Measurements from ENCODE around the gene CALCR.
"Not testable (repeated sequence)": the region's sequence is repeated elsewhere in the genome, so short reads cannot be mapped to it uniquely, and the experiment has no call there.

Gene CALCR

DNA sequence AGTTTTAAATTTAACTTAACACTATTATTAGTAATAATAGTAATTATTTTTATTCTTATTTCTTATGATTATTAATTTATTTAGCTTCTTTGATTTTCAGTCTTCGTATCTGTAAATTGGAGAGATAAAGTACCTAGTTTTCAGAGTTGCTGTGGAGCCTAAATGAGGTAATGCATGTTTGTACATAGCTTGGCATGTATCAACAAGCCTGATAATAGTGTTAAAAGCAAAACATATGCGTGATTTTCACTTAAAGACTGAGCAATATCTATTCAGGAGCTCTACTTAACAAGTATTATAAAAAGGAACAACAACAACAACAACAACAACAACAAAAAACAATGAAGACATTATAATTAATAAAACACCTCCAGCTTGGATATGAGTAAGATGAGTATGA, 12.4 kb downstream of the CALCR start:
- DNase-seq (ENCODE audit: low spot score): no peak

DNA sequence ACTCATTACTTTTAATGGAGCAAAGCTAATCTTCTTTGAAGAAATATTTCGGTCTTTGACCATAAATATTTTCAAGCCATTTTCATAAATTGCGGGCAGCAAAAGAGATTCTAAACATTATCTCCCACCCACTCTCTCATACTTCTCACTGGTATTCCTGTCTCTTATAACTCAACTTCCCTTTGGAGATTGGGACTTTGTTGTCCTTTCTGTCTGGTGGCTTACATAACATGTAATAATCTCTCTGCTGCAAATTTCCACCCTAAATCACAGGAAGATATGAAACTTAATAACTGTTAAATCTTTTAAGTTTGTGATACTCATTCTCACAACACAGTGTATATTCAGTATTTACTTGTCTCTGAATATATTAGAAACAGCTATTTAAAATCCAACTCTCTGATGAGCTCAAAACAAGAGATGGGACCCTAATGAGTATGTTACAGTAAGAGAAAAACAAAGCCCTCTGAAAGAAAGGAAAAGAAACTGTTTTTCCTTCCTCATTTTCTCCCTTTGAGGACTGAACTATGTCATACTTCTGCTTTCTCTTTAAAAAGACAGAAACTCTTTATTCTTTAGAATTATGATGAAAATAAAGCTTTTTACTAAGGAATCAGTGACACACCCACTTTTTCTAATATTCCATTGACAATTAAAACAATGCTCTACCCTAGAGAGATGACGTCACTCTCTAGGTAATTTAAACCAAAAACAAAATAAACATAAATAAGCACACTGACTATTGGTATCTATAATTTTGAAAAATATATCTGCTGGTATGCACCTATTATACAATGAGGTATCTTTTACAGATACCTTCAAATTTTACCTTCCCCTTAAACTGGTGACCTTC, 14.7 kb downstream of the CALCR start:
- DNase-seq (ENCODE audit: low spot score): no peak

DNA sequence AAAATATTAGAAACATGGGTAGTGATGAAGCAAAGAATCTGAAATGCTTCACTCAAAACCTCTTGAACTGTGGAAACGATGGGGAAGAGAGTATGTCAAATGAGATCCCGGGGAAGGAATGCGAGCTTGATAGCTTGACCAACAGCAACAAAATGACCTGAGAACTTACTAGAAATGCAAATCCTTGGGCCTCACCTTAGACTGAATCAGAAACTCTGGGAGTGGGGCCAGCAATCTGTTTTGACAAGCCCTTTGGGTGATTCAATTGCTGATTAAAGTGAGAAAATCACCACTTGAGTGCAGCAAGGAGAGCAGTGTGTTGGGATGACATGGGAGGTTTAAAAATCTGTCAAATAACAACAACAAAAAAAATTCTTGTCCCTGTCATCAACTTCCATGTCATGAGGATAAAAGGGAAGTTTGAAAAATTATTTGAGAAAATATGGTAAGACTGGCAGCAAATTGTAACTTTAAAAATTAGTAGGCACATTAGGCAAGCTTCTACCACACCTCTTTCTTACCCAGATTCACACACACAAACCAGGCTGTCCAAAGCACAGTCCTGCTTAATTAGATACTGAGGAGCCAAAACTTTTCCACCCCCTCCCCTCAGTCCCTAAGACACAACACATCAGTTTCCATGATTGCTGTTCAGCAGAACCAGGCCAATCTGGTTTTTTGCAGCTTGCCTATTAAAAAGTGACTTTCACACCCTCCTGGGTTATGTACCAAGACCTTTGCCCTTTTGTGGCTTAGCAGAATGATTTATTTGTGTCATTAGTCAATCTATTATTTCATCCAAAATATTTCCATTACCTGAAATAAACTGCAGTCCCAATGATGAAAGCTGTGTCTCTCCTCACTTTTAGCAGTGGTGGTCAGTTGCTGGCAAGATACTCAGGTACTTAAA, 15.6 kb downstream of the CALCR start:
- no peak for DNase-seq (ENCODE audit: low spot score)

DNA sequence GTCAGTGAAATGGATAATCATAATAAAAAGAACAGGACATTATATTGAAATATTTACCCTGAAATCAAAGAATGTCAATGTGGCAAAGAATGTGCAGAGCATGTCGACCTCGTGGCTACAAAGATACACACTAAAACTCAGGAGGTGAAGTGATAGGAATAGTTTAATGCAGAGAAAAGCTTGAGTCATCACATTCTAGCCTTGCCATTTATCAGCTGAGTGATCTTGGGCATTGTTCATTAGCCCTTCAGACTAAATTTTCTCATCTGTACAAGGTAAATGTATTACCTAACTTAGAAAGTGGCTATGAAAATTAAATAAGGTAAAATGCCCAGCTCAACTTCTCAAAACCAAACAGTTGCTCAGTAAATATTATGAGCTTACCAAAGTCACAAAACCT, 22.6 kb downstream of the CALCR start:
- no peak for DNase-seq (ENCODE audit: low spot score)

DNA sequence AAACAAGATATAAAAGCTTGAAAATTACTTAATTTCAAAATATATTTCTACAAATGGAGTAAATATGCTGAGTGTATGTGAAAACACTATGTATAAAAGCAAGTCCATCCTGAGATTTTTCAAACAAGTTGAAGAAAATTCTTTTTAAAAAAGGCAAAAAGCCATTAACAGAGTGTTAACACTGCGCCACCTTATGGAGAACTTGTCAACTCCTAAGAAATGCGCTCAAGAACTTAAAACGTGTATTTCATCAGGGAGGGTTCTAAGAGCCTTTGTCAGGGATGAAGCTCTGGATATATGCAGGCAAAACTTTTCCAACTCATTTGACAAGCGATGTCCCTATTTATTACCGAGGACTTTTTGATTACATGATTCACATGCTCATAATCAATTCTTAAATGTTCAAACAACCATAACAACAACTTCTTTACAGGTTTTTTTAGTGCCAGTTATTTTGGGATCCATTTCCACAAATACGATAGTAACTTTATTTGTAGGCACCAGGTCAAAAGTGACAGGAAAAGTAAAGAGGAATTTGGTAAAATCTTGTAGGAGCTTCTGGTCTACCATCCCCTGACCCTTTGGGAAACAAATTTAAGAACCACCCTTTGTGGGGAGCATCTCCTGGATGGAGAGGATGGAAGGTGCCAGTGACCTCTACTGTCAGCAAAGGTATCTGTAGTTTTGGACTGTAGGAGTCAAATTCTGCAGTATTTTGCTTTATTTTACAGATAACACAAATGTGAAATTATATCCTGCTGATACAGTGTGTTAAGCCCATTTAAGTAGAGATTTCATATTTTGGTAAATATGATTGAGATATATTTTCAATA, 23.2 kb downstream of the CALCR start:
- DNase-seq (ENCODE audit: low spot score): no peak

DNA sequence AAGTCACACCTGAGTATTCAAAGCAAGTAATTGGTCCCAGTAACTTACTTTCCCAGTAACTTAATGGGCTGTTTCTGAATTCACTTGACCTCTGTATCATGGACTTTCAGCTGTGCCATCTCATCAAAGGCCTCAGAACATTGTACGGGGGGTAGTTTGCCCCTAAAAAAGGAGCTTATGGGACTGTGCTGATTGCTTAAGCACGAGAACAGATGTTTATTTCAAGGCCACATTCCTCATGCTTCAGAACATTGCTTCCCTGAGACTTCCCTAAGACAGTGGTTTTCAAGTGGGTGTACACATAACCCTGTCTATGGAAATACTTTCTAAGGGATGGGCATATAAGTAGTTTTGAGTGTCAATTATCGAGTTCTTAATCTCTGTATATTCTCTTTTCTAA, 26.8 kb downstream of the CALCR start:
- DNase-seq (ENCODE audit: low spot score): no peak

DNA sequence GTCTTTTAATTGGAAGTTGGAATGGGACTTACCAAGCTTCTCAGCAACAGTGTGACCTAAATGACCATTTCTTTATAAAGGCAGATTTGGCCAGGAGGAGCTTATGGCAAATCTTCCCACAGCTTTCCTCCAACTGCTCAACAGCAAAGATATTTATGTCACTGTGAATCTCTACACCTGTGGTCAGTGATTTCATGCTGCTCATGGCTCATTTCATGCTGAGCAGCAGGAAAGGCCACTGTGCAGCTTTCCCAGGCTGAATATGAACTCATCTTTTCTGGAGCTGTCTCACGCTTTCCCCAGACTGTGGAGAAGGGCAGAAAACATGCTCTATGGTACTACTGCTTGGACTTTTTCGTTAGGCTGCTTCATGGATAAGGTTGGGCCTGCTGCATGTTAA, 29.8 kb downstream of the CALCR start:
- no peak for DNase-seq (ENCODE audit: low spot score)

DNA sequence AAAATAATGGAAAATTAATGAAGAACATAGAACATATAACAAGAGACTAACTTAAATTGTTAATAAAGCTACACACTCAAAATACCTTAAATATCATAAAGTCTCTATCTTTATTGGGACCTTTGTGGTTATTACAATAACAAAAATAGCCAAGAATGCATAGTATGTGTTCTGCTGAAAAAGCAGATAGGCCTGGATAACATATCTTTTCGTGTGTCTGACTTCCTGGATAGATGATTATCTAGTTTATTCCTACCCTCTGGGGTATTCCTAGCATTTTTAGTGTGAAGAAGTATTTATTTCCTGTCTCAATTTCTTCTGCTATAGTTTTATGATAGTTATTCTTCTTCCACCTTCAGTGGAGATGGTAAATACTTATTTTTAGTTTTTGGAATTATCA, 36.5 kb downstream of the CALCR start:
- DNase-seq (ENCODE audit: low spot score): no peak

DNA sequence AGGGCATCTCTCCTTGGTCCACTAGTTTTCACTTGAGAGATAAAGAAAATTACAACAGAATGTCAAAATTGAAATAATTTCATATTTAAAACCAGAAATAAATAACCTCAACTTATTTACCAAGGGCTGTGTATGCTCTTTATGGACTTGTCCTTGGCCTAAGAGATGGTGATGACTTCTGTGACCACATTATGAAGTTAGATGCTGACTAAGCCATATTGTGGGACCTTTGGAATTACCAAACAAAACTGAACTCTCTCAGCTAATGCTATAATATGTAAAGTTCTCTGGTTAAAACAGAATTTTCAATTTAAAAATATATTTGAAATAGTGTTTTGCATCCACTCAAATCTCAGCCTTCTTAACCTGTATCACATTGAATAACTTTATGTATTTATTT, 38.9 kb downstream of the CALCR start:
- no peak for DNase-seq (ENCODE audit: low spot score)

DNA sequence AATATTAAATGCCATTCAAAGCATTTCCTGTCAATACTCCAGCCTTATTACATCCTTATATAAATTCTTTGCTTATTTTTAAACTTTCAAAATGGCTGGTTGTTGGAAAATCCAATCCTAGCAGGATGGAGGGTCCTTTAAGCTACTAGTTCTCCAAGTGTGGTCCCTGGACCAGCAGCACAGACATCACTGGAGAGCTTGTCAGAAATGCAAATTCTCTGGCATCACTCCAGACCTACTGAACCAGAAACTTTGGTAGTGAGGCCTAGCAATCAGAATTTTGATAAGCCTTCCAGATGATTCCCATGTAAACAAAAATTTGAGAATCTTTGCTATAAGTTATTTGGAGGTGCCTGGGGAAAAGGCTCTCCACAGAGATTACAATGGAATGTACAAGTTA, 43.8 kb downstream of the CALCR start:
- no peak for DNase-seq (ENCODE audit: low spot score)

DNA sequence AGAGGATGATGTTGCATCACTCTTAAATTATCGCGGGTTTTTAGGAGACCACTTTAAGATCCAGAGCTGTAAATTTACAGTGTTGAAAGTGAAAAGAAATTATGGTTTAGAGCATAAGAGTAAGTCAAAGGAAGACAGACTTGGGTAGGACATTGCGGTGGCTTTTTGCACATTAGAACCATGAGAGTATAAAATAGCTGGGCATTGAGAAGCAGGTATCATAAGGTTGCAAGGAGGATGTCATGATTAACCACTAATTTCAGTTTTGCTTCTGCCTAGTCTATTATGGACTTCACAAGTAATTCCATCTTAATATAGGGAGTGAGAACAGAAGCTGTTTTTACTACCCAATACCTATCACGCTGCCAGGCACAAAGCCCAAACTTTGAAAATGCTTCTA, 57.7 kb downstream of the CALCR start:
- no peak for DNase-seq (ENCODE audit: low spot score)

DNA sequence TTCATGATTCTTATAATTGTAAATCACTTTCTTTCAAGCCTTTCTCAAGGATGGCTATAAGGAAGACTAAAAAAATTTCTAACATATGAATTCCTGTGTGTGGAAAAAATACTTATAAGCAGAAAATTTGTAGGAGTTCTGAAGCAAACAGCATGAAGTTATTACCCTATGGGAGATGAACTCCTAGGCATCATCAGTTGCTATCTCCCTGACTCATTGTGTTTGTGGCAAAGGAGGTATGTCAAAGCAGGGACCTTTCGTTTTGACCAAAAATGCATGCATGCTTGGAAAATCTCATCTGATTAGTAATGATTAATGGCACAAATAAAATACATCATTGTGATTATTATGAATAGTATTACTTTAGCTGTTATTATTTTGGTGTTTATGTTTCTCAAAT, 59.4 kb downstream of the CALCR start:
- no peak for DNase-seq (ENCODE audit: low spot score)

DNA sequence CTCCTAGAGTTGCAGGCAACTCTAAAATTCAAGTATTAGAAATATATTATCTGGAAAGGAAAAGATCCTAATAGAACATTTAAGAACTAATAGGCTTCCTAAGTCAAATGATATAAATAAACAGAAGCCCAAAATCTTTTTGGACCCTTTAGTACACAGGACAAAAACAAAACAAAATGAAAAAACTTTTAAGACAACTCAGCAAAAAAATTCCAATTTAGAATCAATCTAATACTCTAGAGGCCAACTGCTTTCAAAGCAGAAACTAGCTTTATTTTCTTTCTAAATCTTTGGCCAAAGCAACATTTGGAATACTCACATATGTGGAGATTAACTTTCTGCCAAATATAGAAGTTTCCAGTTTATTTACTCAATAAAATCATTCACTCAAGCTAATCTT, 65.2 kb downstream of the CALCR start:
- no peak for DNase-seq (ENCODE audit: low spot score)

DNA sequence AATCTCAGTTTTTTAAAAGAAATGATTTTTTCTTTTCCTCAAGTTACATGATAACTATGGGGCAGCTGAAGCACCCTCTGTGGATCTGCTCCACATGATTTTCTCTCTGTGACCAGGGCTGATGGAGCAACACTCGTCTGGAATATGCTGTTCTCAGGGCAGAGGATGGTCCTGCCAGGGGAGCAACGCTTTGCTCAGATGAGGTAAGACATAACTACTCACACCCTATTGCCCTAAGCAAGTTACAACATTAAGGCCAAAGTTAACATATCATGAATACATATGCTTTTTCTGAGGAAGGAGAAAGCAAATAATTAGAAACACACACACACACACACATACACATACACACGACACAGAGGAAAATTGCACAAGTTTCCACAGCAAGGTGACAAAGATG, 71.4 kb downstream of the CALCR start:
- DNase-seq (ENCODE audit: low spot score): no peak

DNA sequence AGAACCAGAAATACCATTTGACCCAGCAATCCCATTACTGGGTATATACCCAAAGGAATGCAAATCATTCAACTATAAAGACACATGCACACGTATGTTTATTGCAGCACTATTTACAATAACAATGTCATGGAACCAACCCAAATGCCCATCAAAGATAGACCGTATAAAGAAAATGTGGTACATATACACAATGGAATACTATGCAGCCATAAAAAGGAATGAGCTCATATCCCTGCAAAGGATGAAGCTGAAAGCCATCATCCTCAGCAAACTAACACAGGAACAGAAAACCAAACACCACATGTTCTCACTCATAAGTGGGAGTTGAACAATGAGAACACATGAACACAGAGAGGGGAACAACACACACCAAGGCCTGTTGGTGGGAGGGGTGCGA, 82.7 kb downstream of the CALCR start:
- DNase-seq (ENCODE audit: low spot score): not testable (repeated sequence)

DNA sequence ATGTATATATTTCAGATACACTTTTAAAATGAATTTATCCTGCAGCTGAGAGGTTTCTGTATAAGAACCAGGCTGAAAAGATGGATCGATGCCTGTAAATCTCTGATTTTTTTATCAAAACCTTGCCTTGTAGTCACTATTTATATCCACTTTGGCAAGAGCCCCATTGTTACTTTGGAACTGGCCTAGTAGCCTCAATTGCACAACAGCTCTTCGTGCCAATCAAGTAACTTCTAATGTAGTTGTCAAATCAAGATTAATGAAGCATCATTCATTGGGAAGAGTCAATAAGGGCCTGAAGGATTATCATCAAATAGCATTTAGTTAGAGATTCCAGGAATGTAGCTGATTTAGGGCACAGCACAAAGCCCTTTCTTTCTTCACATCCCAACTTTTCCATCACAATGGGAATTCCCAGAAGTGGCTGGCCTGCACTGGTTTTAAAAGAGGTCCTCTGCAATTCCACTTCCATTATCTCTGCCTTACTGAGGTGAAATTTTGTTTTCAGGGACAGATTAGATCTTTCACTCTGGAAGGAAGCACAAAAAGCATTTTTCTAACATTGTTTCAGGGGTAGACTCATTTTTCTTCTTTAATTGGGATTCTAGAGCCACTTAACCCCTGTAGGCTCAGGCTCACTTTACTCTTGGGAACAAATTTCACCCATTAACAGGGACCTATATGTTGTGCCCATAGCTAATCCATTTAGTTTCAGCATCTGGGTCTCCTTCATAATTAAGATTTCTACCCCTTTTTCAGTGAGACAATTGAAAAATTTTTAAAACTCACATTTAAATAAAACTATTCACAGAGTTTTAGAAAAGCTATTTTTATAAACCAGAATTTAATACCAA, 97.8 kb downstream of the CALCR start:
- no peak for DNase-seq (ENCODE audit: low spot score)

DNA sequence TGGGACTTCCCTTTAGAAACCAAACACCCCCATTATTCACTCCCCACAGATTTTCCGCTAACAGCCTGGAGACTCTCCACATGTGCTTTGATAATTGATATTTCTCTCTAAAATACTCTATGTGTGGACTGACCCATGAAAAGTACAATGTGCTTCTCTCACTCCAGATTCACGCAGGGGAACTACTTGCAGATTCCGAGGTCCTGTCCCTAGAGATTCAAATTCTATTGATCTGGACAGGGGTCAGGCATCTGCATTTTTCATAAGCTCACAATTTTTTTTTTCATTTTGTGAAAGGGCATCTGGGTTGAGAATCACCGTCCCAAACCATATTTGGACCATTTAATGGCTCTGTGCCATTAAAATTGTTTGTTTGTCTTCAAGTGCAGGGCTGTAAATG, 98.7 kb downstream of the CALCR start:
- DNase-seq (ENCODE audit: low spot score): no peak

DNA sequence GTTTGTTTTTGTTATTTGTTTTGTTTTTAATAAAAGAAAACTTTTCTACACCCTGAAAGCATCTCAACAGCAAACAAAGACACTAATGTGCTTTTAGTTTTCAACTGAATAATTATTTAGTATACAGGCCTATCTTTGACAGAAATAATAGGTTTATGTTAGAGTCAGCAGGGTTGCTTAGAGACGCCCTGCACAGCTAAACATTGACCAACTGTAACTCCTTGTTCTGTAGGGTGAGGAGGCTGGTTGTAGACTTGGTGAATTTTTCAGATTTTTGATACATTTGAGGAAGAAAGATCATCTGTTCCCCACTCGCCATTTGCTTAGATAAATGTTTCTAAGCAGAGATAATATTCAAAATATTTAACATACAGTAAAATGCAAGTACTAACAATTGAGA, 103.1 kb downstream of the CALCR start:
- DNase-seq (ENCODE audit: low spot score): no peak

DNA sequence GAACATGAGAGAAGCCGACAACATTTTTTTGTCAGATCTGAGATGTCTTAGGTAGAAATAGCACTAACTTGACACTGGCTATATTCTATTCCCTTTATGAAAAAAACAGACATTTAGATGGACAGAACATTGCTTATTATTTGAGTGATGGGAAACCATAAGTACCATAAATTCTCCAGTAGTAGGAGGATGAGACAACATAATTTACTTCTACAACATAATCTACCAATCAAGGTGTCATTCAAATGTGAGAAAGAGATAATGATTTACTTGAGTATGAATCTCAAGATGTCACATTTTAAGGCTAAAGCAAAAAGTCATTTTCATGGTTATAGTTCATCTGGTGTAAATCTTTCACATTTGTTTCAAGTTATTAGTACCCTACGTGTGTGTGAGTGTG, 110.8 kb downstream of the CALCR start:
- DNase-seq (ENCODE audit: low spot score): no peak

DNA sequence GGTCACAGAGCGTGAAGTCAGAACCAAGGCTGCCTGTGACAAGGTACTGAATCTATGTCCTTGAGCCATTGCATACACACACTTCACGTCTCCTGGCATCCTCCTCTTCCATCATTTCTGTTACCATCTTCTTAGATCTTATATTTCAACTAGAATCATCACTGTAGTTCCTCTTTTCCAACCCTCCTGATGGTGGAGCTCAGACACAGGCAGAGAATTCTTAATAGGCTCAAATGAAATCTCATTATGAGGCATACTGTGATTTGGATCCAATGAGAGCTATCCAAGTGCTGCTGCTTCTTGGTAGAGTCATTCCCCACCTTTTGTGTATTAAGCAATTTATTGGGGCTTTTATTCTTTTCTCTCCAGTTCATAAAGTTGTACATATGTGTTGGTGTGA, 113.2 kb downstream of the CALCR start:
- no peak for DNase-seq (ENCODE audit: low spot score)

DNA sequence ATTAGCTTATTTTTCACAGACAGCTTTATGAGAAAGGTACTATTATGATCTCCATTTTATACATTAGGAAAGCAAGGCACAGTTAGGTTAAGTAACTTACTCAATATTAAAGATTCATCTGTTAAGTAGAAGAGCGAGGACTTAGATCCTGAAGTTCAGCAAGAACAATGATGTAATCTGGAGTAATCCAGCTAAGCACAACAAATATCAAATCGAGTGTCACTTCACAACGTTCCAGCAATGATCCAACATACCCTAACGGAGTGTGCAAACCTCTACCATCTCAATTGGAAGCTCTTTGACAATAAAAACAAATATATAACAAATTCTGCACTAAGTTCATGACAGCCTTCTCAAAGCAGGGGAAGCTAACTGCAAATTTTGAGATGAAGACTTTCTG, 121.3 kb downstream of the CALCR start:
- no peak for DNase-seq (ENCODE audit: low spot score)

Measured in left forelimb (tissue), 1 donor.